B cell (primary cell): ENCODE results near the gene AAMP. TPM values are rescaled to one million over a fixed set of nuclear protein-coding genes. Genes with fewer than 3 reads are reported as not detected.

Source experiments
- ATAC-seq: fragments of 200-7000 bp; cut with Tn5 transposase; one replicate; pipeline ENCODE4 v1.10.0; 2021; ENCODE audit warnings: low read depth, mild to moderate bottlenecking, moderate number of reproducible peaks, moderate library complexity
- CTCF ChIA-PET: fragments of 350-600 bp; sonication (Branson Sonifier 250); formaldehyde crosslinking; loops from one replicate; lab custom pipeline; 2021; ENCODE audit warnings: antibody characterized with exemption, inconsistent platforms; lab: Charles Lee
- POLR2A ChIA-PET: fragments of 350-600 bp; sonication (Branson Sonifier 250); formaldehyde crosslinking; loops from one replicate; lab custom pipeline; 2021; ENCODE audit warnings: antibody characterized with exemption; lab: Charles Lee
- DNase-seq: peaks from one replicate; pipeline ENCODE4 v3.0.0; 2013
- H2AFZ ChIP-seq: 2 replicates; pipeline ENCODE4 v1.6.1; 2012; ENCODE audit warnings: mild to moderate bottlenecking, low read depth, low read length; ENCODE audit not compliant: insufficient read depth, poor library complexity, severe bottlenecking
- H3K27ac ChIP-seq, 2 donors: 1 replicate in 1 of 2; 2 replicates in 1 of 2; pipeline ENCODE4 v1.5.1; 2012 to 2013; ENCODE audit warnings: low read length in 2 of 2, mild to moderate bottlenecking in 2 of 2, moderate library complexity in 1 of 2
- H3K27me3 ChIP-seq, 4 experiments: fragments of 200-600 bp in 1 of 4; sonication (generic) in 1 of 4; replicated peaks in 1 of 4; 1 replicate in 2 of 4; 2 replicates in 2 of 4; pipeline versions ENCODE4 v1.6.1 to v1.7.0; 2013 to 2016; ENCODE audit warnings: low read length in 3 of 4, mild to moderate bottlenecking in 2 of 4, mixed read lengths in 1 of 4, moderate library complexity in 1 of 4; ENCODE audit not compliant: insufficient read depth in 4 of 4, control insufficient read depth in 3 of 4; ENCODE audit errors: control extremely low read depth in 1 of 4
- H3K36me3 ChIP-seq, 2 experiments: replicated peaks in 1 of 2; 1 replicate in 1 of 2; 2 replicates in 1 of 2; pipeline versions ENCODE4 v1.6.1 to v1.7.1; 2013; ENCODE audit warnings: low read length in 1 of 2; ENCODE audit not compliant: insufficient read depth in 2 of 2, control insufficient read depth in 1 of 2; ENCODE audit errors: control extremely low read depth in 1 of 2, extremely low read depth in 1 of 2
- H3K4me1 ChIP-seq, 2 donors: fragments of 200-600 bp in 1 of 2; sonication (generic) in 1 of 2; 1 replicate in 1 of 2; 2 replicates in 1 of 2; pipeline versions ENCODE4 v1.5.1 to v1.6.1; 2013 to 2017; ENCODE audit warnings: low read length in 2 of 2; ENCODE audit not compliant: control insufficient read depth in 2 of 2, insufficient read depth in 2 of 2
- H3K4me2 ChIP-seq: replicated peaks from 2 replicates; pipeline ENCODE3; 2012; ENCODE audit warnings: mild to moderate bottlenecking, low read depth, low read length; ENCODE audit not compliant: poor library complexity, severe bottlenecking
- H3K4me3 ChIP-seq, 5 experiments: fragments of 200-600 bp in 1 of 5; sonication (generic) in 1 of 5; 1 replicate in 3 of 5; 2 replicates in 2 of 5; pipeline versions ENCODE4 v1.5.1 to v1.7.0; 2011 to 2016; ENCODE audit warnings: low read length in 4 of 5, mild to moderate bottlenecking in 4 of 5, low read depth in 2 of 5, control low read depth in 1 of 5, moderate library complexity in 1 of 5; ENCODE audit not compliant: insufficient read depth in 1 of 5; ENCODE audit errors: control extremely low read depth in 1 of 5, extremely low read depth in 1 of 5
- H3K79me2 ChIP-seq: fragments of 200-600 bp; sonication (generic); one replicate; pipeline ENCODE4 v1.6.0; 2016; ENCODE audit warnings: low read length; ENCODE audit not compliant: control insufficient read depth, insufficient read depth
- H3K9ac ChIP-seq: fragments of 200-600 bp; sonication (generic); 2 replicates; pipeline ENCODE4 v1.6.1; 2017; ENCODE audit warnings: mild to moderate bottlenecking, low read length, moderate library complexity
- H3K9me3 ChIP-seq, 3 donors: one replicate each; pipeline versions ENCODE4 v1.6.1 to v1.7.1; 2013; ENCODE audit warnings: low read length in 2 of 3; ENCODE audit not compliant: control insufficient read depth in 2 of 3, insufficient read depth in 1 of 3; ENCODE audit errors: control extremely low read depth in 1 of 3
- H4K20me1 ChIP-seq: 2 replicates; pipeline ENCODE4 v1.6.0; 2012; ENCODE audit warnings: mild to moderate bottlenecking, low read length; ENCODE audit not compliant: insufficient read depth, control insufficient read depth, poor library complexity, severe bottlenecking
- H3K27ac Mint-ChIP-seq: one replicate; pipeline ENCODE4 v1.8.0; 2021; ENCODE audit warnings: mixed read lengths
- H3K27me3 Mint-ChIP-seq: one replicate; pipeline ENCODE4 v1.8.0; 2021; ENCODE audit warnings: mixed read lengths
- H3K4me1 Mint-ChIP-seq: one replicate; pipeline ENCODE4 v1.8.0; 2021; ENCODE audit warnings: mixed read lengths
- H3K4me3 Mint-ChIP-seq: one replicate; pipeline ENCODE4 v1.8.0; 2021; ENCODE audit warnings: mixed read lengths
- H3K9me3 Mint-ChIP-seq: one replicate; pipeline ENCODE4 v1.8.0; 2022; ENCODE audit warnings: mixed read lengths; ENCODE audit not compliant: insufficient read depth
- EZH2 ChIP-seq: IDR thresholded peaks from 2 replicates; pipeline ENCODE4 v1.6.1; 2012; ENCODE audit warnings: borderline replicate concordance, low read depth, mild to moderate bottlenecking, moderate library complexity, low read length; ENCODE audit not compliant: insufficient read depth, poor library complexity, severe bottlenecking
- WGBS: methylation state at CpG from one replicate; pipeline ENCODE4 v1.1.5; 2013; ENCODE audit warnings: missing lambda C conversion rate; ENCODE audit not compliant: insufficient coverage; 5-methylcytosine and 5-hydroxymethylcytosine counted together
- intact Hi-C: fragments of 100-400 bp; cut with micrococcal nuclease; formaldehyde crosslinking; loops from one replicate; pipeline ENCODE4 v1.10.0; 2022
- polyA plus RNA-seq: library from polyadenylated mRNA; depleted of rRNA; stranded (reverse); fragments of >200 nt; gene quantifications from 2 replicates; pipeline ENCODE4 v1.2.3, GENCODE V29; 2012
- total RNA-seq, 2 donors: library from RNA; stranded (reverse); fragments of 120-200 nt in 1 of 2; gene quantifications; 1 replicate in 1 of 2; 2 replicates in 1 of 2; pipeline versions ENCODE4 v1.2.3 to v1.2.4, GENCODE V29; 2013 to 2022
- TF ChIP-seq, protein P1 (sequence below): fragments of 200-600 bp; IDR thresholded peaks from one replicate; pipeline ENCODE4 v1.8.0; 2022; ENCODE audit warnings: antibody characterized with exemption, mild to moderate bottlenecking

The AAMP gene
- total and polyA plus RNA-seq, 2 donors (not counting 1 experiment from before 2014, with no cell fraction given), result 56.4 to 65.7 TPM

- DNase-seq, result no peak
- no peak for ATAC-seq
- intact Hi-C loops, result no loop called here
- Histone ChIP-seq H3K27me3 (no peaks in the 10 kb centered on the region), H3K9ac (no peak overlapping the region), H3K4me2 (no peak overlapping the region), H3K4me3 (no peak overlapping the region), H2AFZ (no peak overlapping the region), H3K36me3 (peaks cover 9 to 82% of the 10 kb centered on the region in 2 experiments), H3K79me2 (no peaks in the 10 kb centered on the region), H3K4me1 (peaks cover 13 to 14% of the 10 kb centered on the region in 2 donors), H3K9me3 (no peaks in the 10 kb centered on the region), H4K20me1 (peaks cover 67% of the 10 kb centered on the region), H3K27ac (peak overlapping the region in 1 of 2 donors; percentile 42)
- no peak overlapping the region for H3K27ac Mint-ChIP-seq
- H3K4me1 Mint-ChIP-seq, result peaks cover 15% of the 10 kb centered on the region
- 86% methylated on average over 5 of the region's 5 CpGs for WGBS
- no peaks in the 10 kb centered on the region for H3K27me3 Mint-ChIP-seq
- TF ChIP-seq EZH2, result no peak
- TF ChIP-seq, protein P1, sequence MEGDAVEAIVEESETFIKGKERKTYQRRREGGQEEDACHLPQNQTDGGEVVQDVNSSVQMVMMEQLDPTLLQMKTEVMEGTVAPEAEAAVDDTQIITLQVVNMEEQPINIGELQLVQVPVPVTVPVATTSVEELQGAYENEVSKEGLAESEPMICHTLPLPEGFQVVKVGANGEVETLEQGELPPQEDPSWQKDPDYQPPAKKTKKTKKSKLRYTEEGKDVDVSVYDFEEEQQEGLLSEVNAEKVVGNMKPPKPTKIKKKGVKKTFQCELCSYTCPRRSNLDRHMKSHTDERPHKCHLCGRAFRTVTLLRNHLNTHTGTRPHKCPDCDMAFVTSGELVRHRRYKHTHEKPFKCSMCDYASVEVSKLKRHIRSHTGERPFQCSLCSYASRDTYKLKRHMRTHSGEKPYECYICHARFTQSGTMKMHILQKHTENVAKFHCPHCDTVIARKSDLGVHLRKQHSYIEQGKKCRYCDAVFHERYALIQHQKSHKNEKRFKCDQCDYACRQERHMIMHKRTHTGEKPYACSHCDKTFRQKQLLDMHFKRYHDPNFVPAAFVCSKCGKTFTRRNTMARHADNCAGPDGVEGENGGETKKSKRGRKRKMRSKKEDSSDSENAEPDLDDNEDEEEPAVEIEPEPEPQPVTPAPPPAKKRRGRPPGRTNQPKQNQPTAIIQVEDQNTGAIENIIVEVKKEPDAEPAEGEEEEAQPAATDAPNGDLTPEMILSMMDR, result no peak
- POLR2A ChIA-PET, result interaction anchor here (0.6 kb wide), 1 partner anchor 20 kb away, joined by 4 read pairs; no protein-coding TSS in a partner anchor
- no peaks in the 10 kb centered on the region for H3K9me3 Mint-ChIP-seq
- CTCF ChIA-PET, result interaction anchor here (0.7 to 1.1 kb wide), 2 partner anchors 20 to 68 kb away, joined by 3 read pairs; no protein-coding TSS in a partner anchor
- H3K4me3 Mint-ChIP-seq, result no peak overlapping the region
Measured at GRCh38 chr2:218253232-218253625, 16.7 kb downstream of the AAMP start.

- no peak overlapping the region for H3K27ac Mint-ChIP-seq
- H3K4me3 ChIP-seq, result no peak overlapping the region
- POLR2A ChIA-PET, result no interaction called here
- H3K27me3 ChIP-seq, result no peaks in the 10 kb centered on the region
- no peak overlapping the region for H3K4me2 ChIP-seq
- no peak overlapping the region for H3K9ac ChIP-seq
- peaks cover 13% of the 10 kb centered on the region for H3K4me1 Mint-ChIP-seq
- H4K20me1 ChIP-seq, result peaks cover 67% of the 10 kb centered on the region
- peaks cover 8 to 9% of the 10 kb centered on the region in 2 donors for H3K4me1 ChIP-seq
- H3K9me3 Mint-ChIP-seq, result no peaks in the 10 kb centered on the region
- H3K27me3 Mint-ChIP-seq, result no peaks in the 10 kb centered on the region
- no peak overlapping the region for H3K4me3 Mint-ChIP-seq
- H3K79me2 ChIP-seq, result no peaks in the 10 kb centered on the region
- no peak for ATAC-seq
- WGBS, result 50% methylated on average over 7 of the region's 7 CpGs
- no peaks in the 10 kb centered on the region for H3K9me3 ChIP-seq
- peaks cover 9 to 87% of the 10 kb centered on the region in 2 experiments for H3K36me3 ChIP-seq
- DNase-seq, result no peak
- peak overlapping the region in 1 of 2 donors; percentile 48 for H3K27ac ChIP-seq
- intact Hi-C loops, result no loop called here
- TF ChIP-seq, protein P1, result no peak
- no peak for TF ChIP-seq EZH2
- no peak overlapping the region for H2AFZ ChIP-seq
- CTCF ChIA-PET, result interaction anchor here (0.8 to 1.1 kb wide), 3 partner anchors 12 to 20 kb away, joined by 3 to 4 read pairs (median 3); partner anchors contain the start of genes AAMP and PNKD
Measured at GRCh38 chr2:218252509-218253231, 17.3 kb downstream of the AAMP start.
